HL-60 (cell line): Measurements from ENCODE around the gene TMUB1.

Experiments used
- GABPA ChIP-seq: IDR thresholded peaks from 2 replicates; pipeline ENCODE4 v1.6.1; 2012; ENCODE audit warnings: low read depth
- TF ChIP-seq, protein P1 (sequence below): IDR thresholded peaks from one replicate; pipeline ENCODE4 v1.5.1; 2011; ENCODE audit warnings: low read length, control low read depth, inconsistent platforms; ENCODE audit not compliant: insufficient read depth

DNA sequence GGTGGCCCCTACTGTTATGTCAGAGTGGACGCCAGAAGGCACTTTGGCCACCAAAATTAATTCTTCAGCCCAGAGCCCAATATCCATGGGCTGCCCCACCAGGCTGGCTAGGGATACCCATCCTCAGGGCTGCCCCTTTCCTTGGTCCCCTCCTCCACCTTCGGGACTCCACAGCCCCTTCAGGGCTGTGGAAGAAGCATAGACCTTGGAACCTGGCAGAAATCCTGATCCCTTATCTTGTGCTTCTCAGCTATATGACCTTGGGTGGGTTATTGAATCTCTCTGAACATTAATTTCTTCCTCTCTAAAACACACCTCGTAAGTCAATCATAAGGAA, 499 bp upstream of the TMUB1 start:
- TF ChIP-seq, protein P1, sequence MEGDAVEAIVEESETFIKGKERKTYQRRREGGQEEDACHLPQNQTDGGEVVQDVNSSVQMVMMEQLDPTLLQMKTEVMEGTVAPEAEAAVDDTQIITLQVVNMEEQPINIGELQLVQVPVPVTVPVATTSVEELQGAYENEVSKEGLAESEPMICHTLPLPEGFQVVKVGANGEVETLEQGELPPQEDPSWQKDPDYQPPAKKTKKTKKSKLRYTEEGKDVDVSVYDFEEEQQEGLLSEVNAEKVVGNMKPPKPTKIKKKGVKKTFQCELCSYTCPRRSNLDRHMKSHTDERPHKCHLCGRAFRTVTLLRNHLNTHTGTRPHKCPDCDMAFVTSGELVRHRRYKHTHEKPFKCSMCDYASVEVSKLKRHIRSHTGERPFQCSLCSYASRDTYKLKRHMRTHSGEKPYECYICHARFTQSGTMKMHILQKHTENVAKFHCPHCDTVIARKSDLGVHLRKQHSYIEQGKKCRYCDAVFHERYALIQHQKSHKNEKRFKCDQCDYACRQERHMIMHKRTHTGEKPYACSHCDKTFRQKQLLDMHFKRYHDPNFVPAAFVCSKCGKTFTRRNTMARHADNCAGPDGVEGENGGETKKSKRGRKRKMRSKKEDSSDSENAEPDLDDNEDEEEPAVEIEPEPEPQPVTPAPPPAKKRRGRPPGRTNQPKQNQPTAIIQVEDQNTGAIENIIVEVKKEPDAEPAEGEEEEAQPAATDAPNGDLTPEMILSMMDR, result no peak
- TF ChIP-seq GABPA, result no peak
